ENCODE results near the gene CST5. TPM values are rescaled to one million over a fixed set of nuclear protein-coding genes. Genes with fewer than 3 reads are reported as not detected.

Gene CST5
- polyA plus RNA-seq, 2 of the 4 experiments (the other 2 are of a cell fraction): not detected

DNA sequence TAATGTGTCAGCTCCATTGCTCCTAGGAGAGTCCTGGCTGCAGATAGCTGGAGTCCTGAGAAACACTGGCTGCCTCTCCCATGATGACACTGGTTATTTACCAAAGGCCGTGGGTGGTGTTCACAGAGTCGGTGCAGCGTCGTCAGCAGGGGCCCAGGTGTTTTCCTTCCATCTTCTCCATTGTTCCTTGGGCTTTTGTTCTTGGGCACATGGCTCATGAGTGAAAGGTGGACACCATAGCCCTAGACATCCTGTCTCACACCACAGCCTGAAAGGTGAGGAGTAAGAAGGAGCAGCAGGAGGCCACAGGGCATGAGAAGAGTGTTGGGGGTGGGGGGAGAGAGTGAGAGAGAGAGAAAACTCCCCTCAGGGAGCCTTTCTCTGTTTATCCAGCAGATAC lies 9.1 kb downstream of the CST5 start:
- POLR2A ChIA-PET: no interaction called here
- WGBS (ENCODE audit: missing lambda C conversion rate): 0% methylated on average over 4 of the region's 4 CpGs
- CTCF ChIA-PET: interaction anchor here (1.6 kb wide), 1 partner anchor 54 kb away, joined by 4 read pairs; no protein-coding TSS in a partner anchor
- no peak overlapping the region for H3K4me2 ChIP-seq
- FAIRE-seq (no peak), ATAC-seq (no peak), DNase-seq (ENCODE audit: low read depth in 1 of 2, low spot score in 1 of 2) (no peak)
- H3K4me3 ChIP-seq: no peak overlapping the region
- no peak for TF ChIP-seq POLR2A (IDR thresholded peaks at IDR 0.05; ENCODE audit: low read length)
- TF ChIP-seq JUN (IDR thresholded peaks at IDR 0.05): no peak
- TF ChIP-seq SMC3 (IDR thresholded peaks at IDR 0.05): no peak
- no peak for TF ChIP-seq MAFK (IDR thresholded peaks at IDR 0.05; ENCODE audit: partially characterized antibody)
- TF ChIP-seq RAD21 (conservative IDR thresholded peaks at IDR 0.05 in 1 of 2, IDR thresholded peaks at IDR 0.05 in 1 of 2): no peak
- no peak for TF ChIP-seq HOXB13 (CRISPR knock-in tag; IDR thresholded peaks at IDR 0.05; ENCODE audit: low read depth)
- TF ChIP-seq CHD4 (IDR thresholded peaks at IDR 0.05; ENCODE audit: borderline replicate concordance): no peak
- TF ChIP-seq ZSCAN20 (CRISPR knock-in tag; IDR thresholded peaks at IDR 0.05): no peak
- no peak for TF ChIP-seq BHLHE40 (IDR thresholded peaks at IDR 0.05; ENCODE audit: low read depth, low read length)
- TF ChIP-seq, protein P1, sequence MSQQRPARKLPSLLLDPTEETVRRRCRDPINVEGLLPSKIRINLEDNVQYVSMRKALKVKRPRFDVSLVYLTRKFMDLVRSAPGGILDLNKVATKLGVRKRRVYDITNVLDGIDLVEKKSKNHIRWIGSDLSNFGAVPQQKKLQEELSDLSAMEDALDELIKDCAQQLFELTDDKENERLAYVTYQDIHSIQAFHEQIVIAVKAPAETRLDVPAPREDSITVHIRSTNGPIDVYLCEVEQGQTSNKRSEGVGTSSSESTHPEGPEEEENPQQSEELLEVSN (IDR thresholded peaks at IDR 0.05; ENCODE audit: borderline replicate concordance, low read depth): no peak
- no peak for TF ChIP-seq HDAC2 (IDR thresholded peaks at IDR 0.05)
- no peaks in the 10 kb centered on the region for H3K9me3 ChIP-seq
- no peaks in the 10 kb centered on the region for H3K4me1 ChIP-seq
- no peak overlapping the region for H3K27ac ChIP-seq

DNA sequence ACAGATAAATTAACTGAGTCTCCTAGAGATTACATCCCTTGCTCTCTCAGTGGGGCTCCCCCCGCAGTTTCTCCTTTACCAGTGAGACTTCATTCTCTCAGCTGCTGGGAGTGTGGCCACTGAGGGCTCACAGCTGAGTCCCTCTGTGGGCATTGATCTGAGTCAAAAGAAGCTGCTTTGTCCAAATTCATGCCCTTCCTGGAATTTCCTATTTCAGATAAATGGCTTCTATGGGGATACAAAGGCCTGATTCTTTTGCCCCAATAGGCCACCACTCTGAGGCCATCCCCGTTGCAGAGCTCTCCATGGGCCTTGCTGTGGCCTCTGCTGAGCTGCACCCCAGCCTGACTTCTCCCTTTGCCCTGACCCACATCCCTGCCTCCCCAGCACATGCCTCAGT lies 10.0 kb downstream of the CST5 start:
- ChIA-PET POLR2A (no interaction called here), CTCF (no interaction called here)
- Histone ChIP-seq H3K4me3 (no peak overlapping the region), H3K4me1 (no peaks in the 10 kb centered on the region), H3K4me2 (no peak overlapping the region), H3K9me3 (no peaks in the 10 kb centered on the region), H3K27ac (no peak overlapping the region)
- no peak for FAIRE-seq
- ATAC-seq: no peak
- TF ChIP-seq GATA3 (IDR thresholded peaks at IDR 0.05; ENCODE audit: borderline replicate concordance) (no peak), CHD2 (IDR thresholded peaks at IDR 0.05; ENCODE audit: low read length, partially characterized antibody) (no peak), KDM5A (IDR thresholded peaks at IDR 0.05) (no peak), HOXA7 (CRISPR knock-in tag; IDR thresholded peaks at IDR 0.05) (no peak), FOXS1 (CRISPR knock-in tag; IDR thresholded peaks at IDR 0.05) (no peak), ZFP36 (IDR thresholded peaks at IDR 0.05; ENCODE audit: borderline replicate concordance, partially characterized antibody) (no peak), CEBPB (IDR thresholded peaks at IDR 0.05) (no peak), FOSB (CRISPR knock-in tag; IDR thresholded peaks at IDR 0.05) (no peak)
- TF ChIP-seq, protein P2, sequence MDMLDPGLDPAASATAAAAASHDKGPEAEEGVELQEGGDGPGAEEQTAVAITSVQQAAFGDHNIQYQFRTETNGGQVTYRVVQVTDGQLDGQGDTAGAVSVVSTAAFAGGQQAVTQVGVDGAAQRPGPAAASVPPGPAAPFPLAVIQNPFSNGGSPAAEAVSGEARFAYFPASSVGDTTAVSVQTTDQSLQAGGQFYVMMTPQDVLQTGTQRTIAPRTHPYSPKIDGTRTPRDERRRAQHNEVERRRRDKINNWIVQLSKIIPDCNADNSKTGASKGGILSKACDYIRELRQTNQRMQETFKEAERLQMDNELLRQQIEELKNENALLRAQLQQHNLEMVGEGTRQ (IDR thresholded peaks at IDR 0.05): no peak
- TF ChIP-seq, protein P3, sequence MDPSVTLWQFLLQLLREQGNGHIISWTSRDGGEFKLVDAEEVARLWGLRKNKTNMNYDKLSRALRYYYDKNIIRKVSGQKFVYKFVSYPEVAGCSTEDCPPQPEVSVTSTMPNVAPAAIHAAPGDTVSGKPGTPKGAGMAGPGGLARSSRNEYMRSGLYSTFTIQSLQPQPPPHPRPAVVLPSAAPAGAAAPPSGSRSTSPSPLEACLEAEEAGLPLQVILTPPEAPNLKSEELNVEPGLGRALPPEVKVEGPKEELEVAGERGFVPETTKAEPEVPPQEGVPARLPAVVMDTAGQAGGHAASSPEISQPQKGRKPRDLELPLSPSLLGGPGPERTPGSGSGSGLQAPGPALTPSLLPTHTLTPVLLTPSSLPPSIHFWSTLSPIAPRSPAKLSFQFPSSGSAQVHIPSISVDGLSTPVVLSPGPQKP (IDR thresholded peaks at IDR 0.05; ENCODE audit: low read depth, low read length): no peak
- WGBS (ENCODE audit: missing lambda C conversion rate): 5% methylated on average over 2 of the region's 2 CpGs
- no peak for DNase-seq (ENCODE audit: low read depth in 1 of 2, low spot score in 1 of 2)

DNA sequence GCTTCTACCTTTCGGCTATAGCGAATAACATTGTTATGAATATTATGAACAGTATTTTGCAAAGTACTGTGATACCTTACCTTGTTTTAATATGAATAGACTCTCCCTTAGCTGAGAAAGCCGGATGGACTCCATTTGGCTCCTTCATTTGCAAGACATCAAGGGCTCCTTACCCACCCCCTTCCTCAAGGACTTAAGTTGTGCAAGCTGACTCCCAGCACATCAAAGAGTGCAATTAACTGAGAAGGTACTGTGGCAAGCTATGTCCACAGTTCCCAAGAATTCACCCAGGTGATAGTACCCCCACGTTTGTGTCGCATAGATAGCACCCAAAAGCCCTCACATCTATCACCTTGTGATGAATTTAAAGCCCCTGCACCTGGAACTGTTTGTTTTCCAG lies 11.2 kb downstream of the CST5 start:
- no peak for TF ChIP-seq CBX2 (IDR thresholded peaks at IDR 0.05; ENCODE audit: borderline replicate concordance, low read depth)
- TF ChIP-seq, protein P4, sequence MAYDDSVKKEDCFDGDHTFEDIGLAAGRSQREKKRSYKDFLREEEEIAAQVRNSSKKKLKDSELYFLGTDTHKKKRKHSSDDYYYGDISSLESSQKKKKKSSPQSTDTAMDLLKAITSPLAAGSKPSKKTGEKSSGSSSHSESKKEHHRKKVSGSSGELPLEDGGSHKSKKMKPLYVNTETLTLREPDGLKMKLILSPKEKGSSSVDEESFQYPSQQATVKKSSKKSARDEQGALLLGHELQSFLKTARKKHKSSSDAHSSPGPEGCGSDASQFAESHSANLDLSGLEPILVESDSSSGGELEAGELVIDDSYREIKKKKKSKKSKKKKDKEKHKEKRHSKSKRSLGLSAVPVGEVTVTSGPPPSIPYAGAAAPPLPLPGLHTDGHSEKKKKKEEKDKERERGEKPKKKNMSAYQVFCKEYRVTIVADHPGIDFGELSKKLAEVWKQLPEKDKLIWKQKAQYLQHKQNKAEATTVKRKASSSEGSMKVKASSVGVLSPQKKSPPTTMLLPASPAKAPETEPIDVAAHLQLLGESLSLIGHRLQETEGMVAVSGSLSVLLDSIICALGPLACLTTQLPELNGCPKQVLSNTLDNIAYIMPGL (CRISPR knock-in tag; IDR thresholded peaks at IDR 0.05; ENCODE audit: borderline replicate concordance): no peak
- TF ChIP-seq, protein P5, sequence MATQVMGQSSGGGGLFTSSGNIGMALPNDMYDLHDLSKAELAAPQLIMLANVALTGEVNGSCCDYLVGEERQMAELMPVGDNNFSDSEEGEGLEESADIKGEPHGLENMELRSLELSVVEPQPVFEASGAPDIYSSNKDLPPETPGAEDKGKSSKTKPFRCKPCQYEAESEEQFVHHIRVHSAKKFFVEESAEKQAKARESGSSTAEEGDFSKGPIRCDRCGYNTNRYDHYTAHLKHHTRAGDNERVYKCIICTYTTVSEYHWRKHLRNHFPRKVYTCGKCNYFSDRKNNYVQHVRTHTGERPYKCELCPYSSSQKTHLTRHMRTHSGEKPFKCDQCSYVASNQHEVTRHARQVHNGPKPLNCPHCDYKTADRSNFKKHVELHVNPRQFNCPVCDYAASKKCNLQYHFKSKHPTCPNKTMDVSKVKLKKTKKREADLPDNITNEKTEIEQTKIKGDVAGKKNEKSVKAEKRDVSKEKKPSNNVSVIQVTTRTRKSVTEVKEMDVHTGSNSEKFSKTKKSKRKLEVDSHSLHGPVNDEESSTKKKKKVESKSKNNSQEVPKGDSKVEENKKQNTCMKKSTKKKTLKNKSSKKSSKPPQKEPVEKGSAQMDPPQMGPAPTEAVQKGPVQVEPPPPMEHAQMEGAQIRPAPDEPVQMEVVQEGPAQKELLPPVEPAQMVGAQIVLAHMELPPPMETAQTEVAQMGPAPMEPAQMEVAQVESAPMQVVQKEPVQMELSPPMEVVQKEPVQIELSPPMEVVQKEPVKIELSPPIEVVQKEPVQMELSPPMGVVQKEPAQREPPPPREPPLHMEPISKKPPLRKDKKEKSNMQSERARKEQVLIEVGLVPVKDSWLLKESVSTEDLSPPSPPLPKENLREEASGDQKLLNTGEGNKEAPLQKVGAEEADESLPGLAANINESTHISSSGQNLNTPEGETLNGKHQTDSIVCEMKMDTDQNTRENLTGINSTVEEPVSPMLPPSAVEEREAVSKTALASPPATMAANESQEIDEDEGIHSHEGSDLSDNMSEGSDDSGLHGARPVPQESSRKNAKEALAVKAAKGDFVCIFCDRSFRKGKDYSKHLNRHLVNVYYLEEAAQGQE (IDR thresholded peaks at IDR 0.05): no peak
- DNase-seq (ENCODE audit: low read depth in 1 of 2, low spot score in 1 of 2) (no peak), FAIRE-seq (no peak), ATAC-seq (no peak)
- H3K27ac ChIP-seq: no peak overlapping the region
- H3K4me3 ChIP-seq: no peak overlapping the region
- POLR2A ChIA-PET: no interaction called here
- no peaks in the 10 kb centered on the region for H3K4me1 ChIP-seq
- no peak overlapping the region for H3K4me2 ChIP-seq
- H3K9me3 ChIP-seq: peaks cover 3% of the 10 kb centered on the region; the same call in 1 of the 3 replicates
- CTCF ChIA-PET: no interaction called here
- WGBS (ENCODE audit: missing lambda C conversion rate): 36% methylated on average over 5 of the region's 5 CpGs

Measured in A549 (cell line).